Cortex of kidney (tissue), 1 donor: ENCODE data around the gene SHMT1.
A peak's percentile ranks its signal among the peaks of the same experiment; 100 is the strongest.
"Not testable (repeated sequence)": the region's sequence is repeated elsewhere in the genome, so short reads cannot be mapped to it uniquely, and the experiment has no call there.

ENCODE experiments used
- DNase-seq: peaks from one replicate; lab custom pipeline; 2025; lab: John Stamatoyannopoulos, UW

SHMT1 gene

GRCh38 chr17:18324140-18325050 lies 39.0 kb downstream of the SHMT1 start:
- no peak for DNase-seq

GRCh38 chr17:18323507-18324139 lies 39.7 kb downstream of the SHMT1 start:
- DNase-seq: no peak

- DNase-seq: no peak
These were observed 40.3 kb downstream of the SHMT1 start for GRCh38 chr17:18323007-18323406.

GRCh38 chr17:18322522-18322921 lies 40.8 kb downstream of the SHMT1 start:
- no peak for DNase-seq

- DNase-seq: no peak
These were observed 42.0 kb downstream of the SHMT1 start for GRCh38 chr17:18321309-18321708.

GRCh38 chr17:18320301-18320700 lies 43.0 kb downstream of the SHMT1 start:
- no peak for DNase-seq

GRCh38 chr17:18319604-18320256 lies 43.6 kb downstream of the SHMT1 start:
- DNase-seq: no peak

- no peak for DNase-seq
These were observed 44.4 kb downstream of the SHMT1 start for GRCh38 chr17:18318771-18319450.

- no peak for DNase-seq
These were observed 45.2 kb downstream of the SHMT1 start for GRCh38 chr17:18318117-18318516.

- DNase-seq: no peak
These were observed 47.4 kb downstream of the SHMT1 start for GRCh38 chr17:18315961-18316360.

- no peak for DNase-seq
These were observed 47.8 kb downstream of the SHMT1 start for GRCh38 chr17:18315562-18315922.

GRCh38 chr17:18314731-18315561 lies 48.4 kb downstream of the SHMT1 start, which contains the start of the genes SMCR8 and TOP3A:
TSS of gene SMCR8 (plus strand) at chr17:18315293. CDS start at chr17:18315790, 497 bp downstream.
TSS of gene TOP3A (minus strand) at chr17:18314994. CDS start at chr17:18314778, 216 bp downstream.
- peak; percentile 52 for DNase-seq

- no peak for DNase-seq
These were observed 49.2 kb downstream of the SHMT1 start for GRCh38 chr17:18314059-18314730.

- no peak for DNase-seq
These were observed 54.1 kb downstream of the SHMT1 start for GRCh38 chr17:18309202-18309601.

- DNase-seq: not testable (repeated sequence)
These were observed 60.1 kb downstream of the SHMT1 start for GRCh38 chr17:18303206-18303605.

GRCh38 chr17:18300725-18301480 lies 62.4 kb downstream of the SHMT1 start:
- no peak for DNase-seq

- not testable (repeated sequence) for DNase-seq
These were observed 65.3 kb downstream of the SHMT1 start for GRCh38 chr17:18298061-18298460.

GRCh38 chr17:18291718-18292540 lies 71.4 kb downstream of the SHMT1 start:
- DNase-seq: no peak

- DNase-seq: no peak
These were observed 78.1 kb downstream of the SHMT1 start for GRCh38 chr17:18285296-18285695.
